Sigmoid colon (tissue), 7 donors: ENCODE measurements around the gene IL12RB1. TPM values are rescaled to one million over a fixed set of nuclear protein-coding genes. Genes with fewer than 3 reads are reported as not detected.

Experiments used
- DNase-seq: peaks from one replicate; pipeline ENCODE4 v3.0.0-alpha.2; 2019
- H3K27ac ChIP-seq, 4 donors: fragments of 200-600 bp; sonication (generic); one replicate each; pipeline ENCODE4 v1.5.1; 2016 to 2019; ENCODE audit warnings: mild to moderate bottlenecking in 1 of 4
- H3K27me3 ChIP-seq, 3 donors: fragments of 200-600 bp; sonication (generic); one replicate each; pipeline ENCODE4 v1.5.1; 2019; ENCODE audit warnings: mild to moderate bottlenecking in 1 of 3
- H3K36me3 ChIP-seq, 4 donors: fragments of 200-600 bp; sonication (generic); one replicate each; pipeline ENCODE4 v1.5.1; 2016 to 2019
- H3K4me1 ChIP-seq, 4 donors: fragments of 200-600 bp; sonication (generic); one replicate each; pipeline ENCODE4 v1.5.1; 2017 to 2019
- H3K4me3 ChIP-seq, 4 donors: fragments of 200-600 bp; sonication (generic); one replicate each; pipeline ENCODE4 v1.5.1; 2017 to 2019; ENCODE audit warnings: mild to moderate bottlenecking in 2 of 4, moderate library complexity in 1 of 4
- H3K9me3 ChIP-seq, 4 donors: fragments of 200-600 bp in 3 of 4; sonication (generic) in 3 of 4; one replicate each; pipeline versions ENCODE4 v1.5.1 to v1.6.1; 2013 to 2019
- EP300 ChIP-seq, 4 donors: sonication (generic); formaldehyde crosslinking; IDR thresholded peaks; one replicate each; pipeline ENCODE4 v1.6.1; 2017; ENCODE audit warnings: antibody characterized with exemption in 4 of 4
- POLR2A ChIP-seq, 2 donors: fragments of 450-650 bp; IDR thresholded peaks; one replicate each; pipeline ENCODE4 v1.6.1; 2016; ENCODE audit warnings: antibody characterized with exemption in 2 of 2, mild to moderate bottlenecking in 2 of 2, moderate library complexity in 2 of 2
- POLR2AphosphoS5 ChIP-seq, 4 donors: sonication (generic); formaldehyde crosslinking; IDR thresholded peaks; one replicate each; pipeline ENCODE4 v1.6.1; 2017; ENCODE audit warnings: antibody characterized with exemption in 4 of 4
- WGBS, 2 donors: extraction: QIAGEN DNeasy Blood & Tissue Kit; methylation state at CpG; one replicate each; pipeline ENCODE4 v1.1.7; 2013; 5-methylcytosine and 5-hydroxymethylcytosine counted together
- intact Hi-C: fragments of 100-400 bp; cut with DNase I; formaldehyde crosslinking; loops from one replicate; pipeline ENCODE4 v1.15.1; 2023
- polyA plus RNA-seq, 3 donors: library from polyadenylated mRNA; stranded (reverse); fragments of 200-250 nt; gene quantifications; one replicate each; pipeline ENCODE4 v1.2.3, GENCODE V29; 2013
- total RNA-seq, 4 donors: library from RNA; depleted of rRNA; stranded (reverse); fragments of >200 nt; gene quantifications; one replicate each; pipeline ENCODE4 v1.1.0, GENCODE V29; 2016
- TF ChIP-seq, protein P1 (sequence below), 4 experiments: fragments of 450-650 bp in 3 of 4; fragments of 200-600 bp in 1 of 4; IDR thresholded peaks; one replicate each; pipeline ENCODE4 v1.5.1; 2016 to 2019; ENCODE audit warnings: antibody characterized with exemption in 4 of 4, mild to moderate bottlenecking in 3 of 4, moderate library complexity in 2 of 4
- donor health status: healthy with polysubstance abuse.
- donor health status: Bipolar disorder and iron deficiency.
- donor health status: healthy.

The IL12RB1 gene
- total and polyA plus RNA-seq, 7 donors = 0.99 to 6.0 (median 2.0) TPM; not detected in 1

DNA sequence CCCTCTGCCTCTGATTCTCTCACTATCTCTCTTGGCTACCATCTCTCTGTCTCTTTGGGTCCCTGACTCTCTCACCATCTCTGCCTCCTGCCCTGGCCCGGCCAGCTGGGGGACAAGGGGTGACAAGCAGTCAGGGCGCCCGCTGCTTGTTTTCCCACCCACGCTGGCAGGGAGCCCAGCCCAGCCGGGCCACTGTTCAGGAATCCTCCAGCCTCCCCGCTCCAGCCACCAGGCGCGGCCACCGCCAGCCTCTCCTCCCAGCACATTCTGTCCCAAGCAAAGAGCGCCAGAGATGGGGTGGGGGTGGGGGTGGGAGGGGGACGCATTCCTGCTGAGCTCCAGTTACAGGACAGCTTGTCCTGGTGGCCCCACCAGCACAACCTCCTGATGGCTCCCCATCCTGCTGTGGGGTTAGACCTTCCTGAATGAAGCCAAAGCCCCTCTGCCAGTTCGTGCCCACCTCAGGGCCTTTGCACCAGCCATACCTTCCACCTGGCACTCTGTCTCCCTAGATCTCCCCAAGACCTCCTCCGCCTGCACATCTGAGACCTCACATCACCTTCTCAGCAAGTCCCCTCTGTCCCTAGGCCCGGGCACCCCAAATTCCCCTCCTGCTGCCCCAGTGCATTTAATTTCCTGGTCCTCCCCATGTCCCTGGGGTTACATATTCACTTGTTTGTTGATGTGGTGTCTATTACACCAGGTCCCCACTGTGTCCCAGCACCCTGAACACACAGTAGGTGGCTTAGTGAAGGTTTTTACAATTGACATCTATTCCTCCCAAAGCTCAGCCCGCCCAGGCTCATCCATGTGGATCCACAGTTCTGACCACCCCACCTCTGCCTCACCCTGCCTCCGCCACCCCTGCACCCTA is 66.3 kb downstream of the IL12RB1 start:
- H3K4me1 ChIP-seq = peaks cover 0 to 47% (median 45%) of the 10 kb centered on the region in 4 donors

DNA sequence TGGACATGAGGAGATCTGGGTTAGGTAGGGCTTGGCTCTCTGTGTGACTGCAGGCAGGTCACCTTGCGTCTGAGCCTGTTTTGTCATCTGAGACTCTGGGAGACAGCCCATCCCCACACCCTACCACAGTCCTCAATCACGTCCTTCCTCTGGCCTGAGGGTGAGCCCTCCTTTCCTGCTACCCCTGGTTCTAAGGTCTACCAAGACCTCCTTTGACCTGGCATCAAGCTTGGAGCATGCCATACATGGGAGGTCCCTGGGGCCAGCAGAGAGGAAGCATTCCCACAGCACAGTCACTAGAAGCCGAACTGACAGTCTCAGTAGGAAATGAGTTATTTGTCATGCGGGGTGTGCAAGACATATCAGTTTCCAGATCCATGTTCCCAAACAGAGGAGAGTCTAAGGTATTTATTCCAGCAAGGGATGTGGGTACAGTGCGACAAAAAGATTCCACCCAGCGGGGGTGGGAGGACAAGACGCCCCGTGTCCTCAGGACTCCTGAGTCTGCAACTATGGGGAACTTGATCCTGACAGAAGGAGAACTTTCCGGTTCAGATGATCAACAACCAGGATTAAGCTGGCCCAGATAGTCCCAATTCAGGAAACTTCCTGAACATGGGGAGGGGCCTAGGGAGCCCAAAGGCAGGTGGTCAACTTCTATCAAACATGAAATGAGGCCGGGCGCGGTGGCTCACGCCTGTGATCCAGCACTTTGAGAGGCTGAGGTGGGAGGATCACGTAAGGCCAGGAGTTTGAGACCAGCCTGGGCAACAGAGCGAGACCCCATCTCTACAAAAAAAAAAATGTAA is 69.3 kb downstream of the IL12RB1 start:
- 73 to 76% methylated on average over 15 of the region's 15 CpGs for WGBS, 2 donors
- DNase-seq = no peak
- Histone ChIP-seq H3K4me3 (no peak overlapping the region), H3K4me1 (peaks cover 0 to 58% (median 44%) of the 10 kb centered on the region in 4 donors), H3K36me3 (peaks cover 7 to 20% (median 12%) of the 10 kb centered on the region in 4 donors), H3K27ac (peak overlapping the region; percentile 74 to 84 (median 82)), H3K27me3 (no peaks in the 10 kb centered on the region), H3K9me3 (no peaks in the 10 kb centered on the region)
- intact Hi-C loops = no loop called here
- TF ChIP-seq POLR2A (IDR thresholded peaks at IDR 0.05) = no peak
- TF ChIP-seq EP300 (IDR thresholded peaks at IDR 0.05) = peak in 1 of 4 donors; percentile 63
- TF ChIP-seq POLR2AphosphoS5 (IDR thresholded peaks at IDR 0.05) = peak in 1 of 4 donors; percentile 28

More for the DNA sequence above, 66.3 kb downstream of the IL12RB1 start:
- DNase-seq = peak; percentile 95
- 30 to 51% methylated on average over 16 of the region's 16 CpGs for WGBS, 2 donors
- no peak overlapping the region for H3K4me3 ChIP-seq
- H3K27ac ChIP-seq = peak overlapping the region; percentile 74 to 84 (median 82)
- intact Hi-C loops = no loop called here
- H3K9me3 ChIP-seq = no peaks in the 10 kb centered on the region
- peaks cover 0 to under 1% (median 0%) of the 10 kb centered on the region in 4 donors for H3K36me3 ChIP-seq
- H3K27me3 ChIP-seq = no peaks in the 10 kb centered on the region
- TF ChIP-seq POLR2AphosphoS5 (IDR thresholded peaks at IDR 0.05) = peak in 3 of 4 donors; percentile 52 to 74 (median 72)
- TF ChIP-seq, protein P1, sequence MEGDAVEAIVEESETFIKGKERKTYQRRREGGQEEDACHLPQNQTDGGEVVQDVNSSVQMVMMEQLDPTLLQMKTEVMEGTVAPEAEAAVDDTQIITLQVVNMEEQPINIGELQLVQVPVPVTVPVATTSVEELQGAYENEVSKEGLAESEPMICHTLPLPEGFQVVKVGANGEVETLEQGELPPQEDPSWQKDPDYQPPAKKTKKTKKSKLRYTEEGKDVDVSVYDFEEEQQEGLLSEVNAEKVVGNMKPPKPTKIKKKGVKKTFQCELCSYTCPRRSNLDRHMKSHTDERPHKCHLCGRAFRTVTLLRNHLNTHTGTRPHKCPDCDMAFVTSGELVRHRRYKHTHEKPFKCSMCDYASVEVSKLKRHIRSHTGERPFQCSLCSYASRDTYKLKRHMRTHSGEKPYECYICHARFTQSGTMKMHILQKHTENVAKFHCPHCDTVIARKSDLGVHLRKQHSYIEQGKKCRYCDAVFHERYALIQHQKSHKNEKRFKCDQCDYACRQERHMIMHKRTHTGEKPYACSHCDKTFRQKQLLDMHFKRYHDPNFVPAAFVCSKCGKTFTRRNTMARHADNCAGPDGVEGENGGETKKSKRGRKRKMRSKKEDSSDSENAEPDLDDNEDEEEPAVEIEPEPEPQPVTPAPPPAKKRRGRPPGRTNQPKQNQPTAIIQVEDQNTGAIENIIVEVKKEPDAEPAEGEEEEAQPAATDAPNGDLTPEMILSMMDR (IDR thresholded peaks at IDR 0.05) = no peak
- TF ChIP-seq EP300 (IDR thresholded peaks at IDR 0.05) = peak in 2 of 4 donors; percentile 27 to 85
- TF ChIP-seq POLR2A (IDR thresholded peaks at IDR 0.05) = peak in 1 of 2 donors; percentile 8

DNA sequence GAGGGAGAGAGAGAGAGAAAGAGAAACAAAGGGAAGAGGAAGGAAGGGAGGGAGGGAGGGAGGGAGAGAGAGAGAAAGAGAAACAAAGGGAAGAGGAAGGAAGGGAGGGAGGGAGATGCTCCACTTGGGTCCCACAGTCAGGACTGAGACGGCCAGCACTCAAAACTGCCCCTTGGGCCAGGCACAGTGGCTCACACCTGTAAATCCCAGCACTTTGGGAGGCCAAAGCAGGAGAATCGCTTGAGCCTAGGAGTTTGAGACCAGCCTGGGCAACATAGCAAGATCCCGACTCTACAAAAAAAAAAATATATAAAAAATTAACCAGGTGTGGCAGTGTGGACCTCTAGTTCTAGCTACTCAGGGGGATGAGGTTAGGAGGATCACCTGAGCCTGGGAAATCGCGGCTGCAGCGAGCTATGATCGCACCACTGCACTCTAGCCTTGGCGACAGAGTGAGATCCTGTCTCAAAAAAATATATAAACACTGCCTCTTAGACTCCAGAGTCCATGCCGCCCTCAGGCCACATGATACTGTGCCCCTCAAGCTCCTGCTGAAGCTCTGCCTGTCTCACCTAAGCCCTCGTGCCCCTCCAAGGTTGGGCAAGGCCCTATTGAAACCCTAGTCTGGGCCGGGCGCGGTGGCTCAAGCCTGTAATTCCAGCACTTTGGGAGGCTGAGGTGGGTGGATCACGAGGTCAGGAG is 70.4 kb downstream of the IL12RB1 start:
- 87% methylated on average over 14 of the region's 14 CpGs for WGBS, 2 donors
- TF ChIP-seq POLR2A (IDR thresholded peaks at IDR 0.05) (no peak), POLR2AphosphoS5 (IDR thresholded peaks at IDR 0.05) (no peak), EP300 (IDR thresholded peaks at IDR 0.05) (no peak)
- TF ChIP-seq, protein P1 (IDR thresholded peaks at IDR 0.05) = no peak
- Histone ChIP-seq H3K27ac (peak overlapping the region; percentile 74 to 84 (median 82)), H3K27me3 (no peaks in the 10 kb centered on the region), H3K9me3 (no peaks in the 10 kb centered on the region), H3K4me3 (no peak overlapping the region), H3K4me1 (peaks cover 0 to 47% (median 33%) of the 10 kb centered on the region in 4 donors), H3K36me3 (peaks cover 10 to 31% (median 18%) of the 10 kb centered on the region in 4 donors)
- no peak for DNase-seq
- intact Hi-C loops = no loop called here

GRCh38 chr19:18014197-18014596 is 72.5 kb downstream of the IL12RB1 start:
- Histone ChIP-seq H3K27ac (peak overlapping the region; percentile 33 to 65 (median 58)), H3K27me3 (no peaks in the 10 kb centered on the region), H3K4me1 (peaks cover 0 to 31% (median 17%) of the 10 kb centered on the region in 4 donors), H3K4me3 (no peak overlapping the region), H3K9me3 (no peaks in the 10 kb centered on the region), H3K36me3 (peaks cover 30 to 53% (median 38%) of the 10 kb centered on the region in 4 donors)
- 75 to 82% methylated on average over 6 of the region's 6 CpGs for WGBS, 2 donors
- intact Hi-C loops = no loop called here
- DNase-seq = no peak
- TF ChIP-seq POLR2AphosphoS5 (IDR thresholded peaks at IDR 0.05) (no peak), EP300 (IDR thresholded peaks at IDR 0.05) (no peak), POLR2A (IDR thresholded peaks at IDR 0.05) (no peak)
- TF ChIP-seq, protein P1 (IDR thresholded peaks at IDR 0.05) = no peak
